NCI-H2196 treated with DMSO at 0.1 percent for 48 hours (cell line): ENCODE results near the gene RIPK1.
A peak's percentile ranks its signal among the peaks of the same experiment; 100 is the strongest.

Source experiments
- DNase-seq: peaks from one replicate; lab custom pipeline; 2025; ENCODE audit not compliant: unreplicated experiment; lab: John Stamatoyannopoulos, UW

Gene RIPK1

DNA sequence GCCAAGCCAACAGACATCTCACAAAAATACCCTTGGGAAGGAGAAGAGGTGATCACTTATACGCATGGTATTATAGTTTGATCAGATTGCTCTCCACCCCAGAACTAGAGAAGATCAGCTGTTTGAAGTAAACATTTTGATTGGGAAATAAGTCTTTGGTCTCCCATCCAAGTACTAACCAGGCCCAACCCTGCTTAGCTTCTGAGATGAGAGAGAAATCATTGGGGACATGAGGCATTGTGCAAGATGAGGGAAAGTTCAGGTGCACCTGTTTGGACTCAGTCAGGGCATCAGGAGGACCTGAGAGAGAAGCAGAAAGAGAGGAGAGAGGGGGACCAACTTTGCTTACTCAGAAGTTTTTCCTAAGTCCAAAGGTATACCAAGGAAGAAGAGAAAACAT, 11.4 kb downstream of the RIPK1 start:
- no peak for DNase-seq

DNA sequence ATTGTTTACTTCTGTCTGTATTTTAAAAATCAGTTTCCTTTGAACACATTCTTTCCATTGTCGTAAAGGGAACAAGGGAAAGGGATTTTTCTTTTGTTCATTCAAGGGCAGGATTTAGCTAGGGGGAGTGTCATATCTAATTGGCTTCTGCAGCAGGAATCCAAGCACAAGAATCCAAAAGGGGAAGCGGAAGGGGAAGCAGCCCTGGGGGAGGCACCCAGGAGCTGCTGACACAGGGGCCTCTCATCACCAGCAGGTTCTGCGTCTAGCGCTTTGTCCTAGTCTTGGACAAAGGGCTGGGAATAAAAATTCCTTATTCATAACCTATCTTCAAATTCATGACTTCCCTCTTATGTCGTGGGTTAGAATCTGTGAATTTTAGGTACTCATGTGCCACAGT, 13.7 kb downstream of the RIPK1 start:
- no peak for DNase-seq

DNA sequence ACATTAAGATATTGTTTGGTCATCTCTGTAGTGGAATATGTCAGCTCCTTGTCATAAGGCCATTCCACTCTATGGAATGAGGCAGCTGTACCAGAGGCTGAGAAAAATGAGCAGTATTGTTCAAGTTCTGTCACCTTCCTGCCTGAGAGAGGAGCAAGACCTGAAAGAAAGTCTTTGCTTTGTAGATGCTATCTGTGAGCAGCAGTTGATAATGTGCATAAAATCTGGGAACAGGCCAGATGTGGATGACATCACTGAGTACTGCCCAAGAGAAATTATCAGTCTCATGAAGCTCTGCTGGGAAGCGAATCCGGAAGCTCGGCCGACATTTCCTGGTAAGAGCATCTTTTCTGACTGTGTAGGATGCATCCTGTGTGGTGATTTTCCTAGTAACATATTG, 16.8 kb downstream of the RIPK1 start:
- DNase-seq, result no peak

DNA sequence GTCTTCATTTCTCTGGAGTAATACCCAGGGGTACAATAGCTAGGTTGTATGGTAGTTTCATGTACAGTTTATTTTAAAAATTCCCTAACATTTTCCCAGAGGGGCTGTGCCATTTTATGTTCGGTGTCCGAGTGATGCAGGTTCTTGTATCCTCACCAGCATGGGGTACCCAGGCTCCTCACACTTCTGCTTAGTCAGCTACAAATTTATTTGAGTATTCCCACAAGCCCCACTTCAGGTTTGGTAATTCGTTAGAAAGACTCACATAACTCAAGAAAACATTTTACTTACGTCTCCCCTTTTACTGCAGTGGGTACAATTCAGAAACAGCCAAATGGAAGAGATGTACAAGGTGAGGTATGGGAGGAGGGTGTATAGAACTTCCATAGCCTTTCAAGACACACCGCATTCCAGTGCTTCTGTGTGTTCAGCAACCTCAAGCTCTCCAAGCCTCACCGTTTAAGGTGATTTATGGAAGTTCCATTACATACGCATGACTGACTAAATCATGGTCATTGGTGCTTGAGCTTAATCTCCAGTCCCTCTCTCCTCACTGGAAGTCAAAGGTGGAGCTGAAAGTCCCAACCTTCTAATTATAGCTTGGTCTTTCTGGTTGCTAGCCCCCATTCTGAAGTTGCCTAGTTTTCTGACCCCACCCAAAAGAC, 18.1 kb downstream of the RIPK1 start:
- no peak for DNase-seq

DNA sequence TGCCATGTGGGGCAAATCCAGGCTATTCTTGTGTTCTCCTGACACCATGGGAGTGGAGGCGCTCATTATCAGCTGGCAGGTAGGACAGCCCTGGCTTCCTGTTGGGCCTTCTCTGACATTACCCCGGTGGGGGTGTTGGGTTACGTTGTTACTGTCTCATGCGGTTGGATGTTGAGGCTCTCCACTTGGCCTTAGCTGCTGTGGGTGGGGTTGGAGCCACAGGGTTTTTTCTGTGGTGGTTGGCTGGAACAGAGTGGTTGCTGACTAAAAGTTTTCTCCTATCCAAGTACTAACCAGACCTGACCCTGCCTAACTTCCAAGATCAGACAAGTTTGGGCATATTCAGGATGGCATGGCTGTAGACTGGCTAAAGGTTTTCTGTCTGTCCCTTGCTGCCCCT, 20.2 kb downstream of the RIPK1 start:
- DNase-seq, result no peak

DNA sequence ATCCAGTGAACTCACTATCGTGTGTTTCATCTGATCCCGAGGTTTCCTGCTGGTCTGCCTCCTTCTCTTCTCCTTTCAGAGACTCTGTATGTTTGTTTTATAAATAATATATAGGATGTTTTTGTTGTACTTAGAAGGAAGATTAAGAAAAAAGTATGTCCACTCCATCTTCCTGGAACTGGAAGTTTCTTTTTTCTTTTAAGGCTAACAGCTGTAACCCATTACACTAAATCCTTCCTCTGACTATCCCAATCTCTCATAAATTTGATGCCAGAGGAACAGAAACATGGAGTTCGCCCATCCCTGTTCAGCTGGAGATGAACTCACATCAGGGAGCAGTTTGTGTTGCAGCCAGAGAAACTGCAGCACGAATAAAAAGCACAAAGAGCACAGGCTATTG, 20.7 kb downstream of the RIPK1 start:
- no peak for DNase-seq

DNA sequence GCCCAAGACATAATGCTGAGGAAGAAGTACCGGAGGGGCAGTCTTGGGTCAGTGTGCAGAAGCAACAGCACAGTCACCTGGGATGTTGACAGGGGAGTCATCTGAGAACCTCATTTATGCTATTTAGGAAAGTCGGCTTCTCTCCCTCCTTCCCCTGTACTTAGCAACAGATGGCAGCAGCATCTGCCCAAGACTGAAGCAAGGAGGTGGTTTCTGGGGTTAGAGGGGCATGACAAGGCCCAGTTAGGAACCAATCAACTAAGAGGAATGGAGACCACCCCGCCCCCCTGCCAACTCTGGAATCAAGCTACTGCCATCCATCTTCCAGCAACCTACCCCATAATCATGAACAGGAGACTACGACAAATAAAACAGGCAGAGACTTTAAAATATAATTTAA, 21.7 kb downstream of the RIPK1 start:
- DNase-seq, result no peak

DNA sequence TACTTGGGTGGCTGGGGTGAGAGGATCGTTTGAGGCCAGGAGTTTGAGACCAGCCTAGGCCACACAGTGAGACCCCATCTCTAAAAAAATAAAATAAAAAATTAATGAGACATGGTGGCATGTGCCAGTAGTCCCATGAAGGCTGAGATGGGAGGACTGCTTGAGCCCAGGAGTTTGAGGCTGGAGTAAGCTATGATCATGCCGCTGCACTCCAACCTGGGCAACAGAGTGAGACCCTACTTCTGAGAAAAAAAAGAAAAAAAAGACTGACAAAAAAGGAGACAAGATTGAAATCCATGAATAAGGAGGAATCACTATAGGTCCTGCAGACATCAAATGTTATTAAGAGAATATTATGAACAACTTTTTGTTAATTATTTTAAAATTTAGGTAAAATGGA, 26.5 kb downstream of the RIPK1 start:
- no peak for DNase-seq

DNA sequence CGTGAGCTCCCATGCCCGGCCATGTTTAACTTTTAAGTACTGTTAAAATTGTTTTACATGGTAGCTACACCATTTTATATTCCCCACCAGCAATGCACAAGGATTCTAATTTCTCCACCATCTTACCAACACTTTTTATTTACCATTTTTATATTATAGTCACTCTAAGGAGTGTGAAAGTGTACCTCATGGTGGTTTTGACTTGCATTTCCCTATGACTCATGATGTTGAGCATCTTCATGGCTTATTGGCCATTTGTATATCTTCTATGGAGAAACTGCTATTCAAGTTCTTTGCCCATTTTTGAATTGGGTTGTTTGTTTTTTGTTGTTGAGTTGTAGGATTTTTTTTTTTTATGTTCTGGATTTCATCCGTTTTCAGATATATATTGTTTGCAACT, 34.6 kb downstream of the RIPK1 start:
- DNase-seq, result no peak

DNA sequence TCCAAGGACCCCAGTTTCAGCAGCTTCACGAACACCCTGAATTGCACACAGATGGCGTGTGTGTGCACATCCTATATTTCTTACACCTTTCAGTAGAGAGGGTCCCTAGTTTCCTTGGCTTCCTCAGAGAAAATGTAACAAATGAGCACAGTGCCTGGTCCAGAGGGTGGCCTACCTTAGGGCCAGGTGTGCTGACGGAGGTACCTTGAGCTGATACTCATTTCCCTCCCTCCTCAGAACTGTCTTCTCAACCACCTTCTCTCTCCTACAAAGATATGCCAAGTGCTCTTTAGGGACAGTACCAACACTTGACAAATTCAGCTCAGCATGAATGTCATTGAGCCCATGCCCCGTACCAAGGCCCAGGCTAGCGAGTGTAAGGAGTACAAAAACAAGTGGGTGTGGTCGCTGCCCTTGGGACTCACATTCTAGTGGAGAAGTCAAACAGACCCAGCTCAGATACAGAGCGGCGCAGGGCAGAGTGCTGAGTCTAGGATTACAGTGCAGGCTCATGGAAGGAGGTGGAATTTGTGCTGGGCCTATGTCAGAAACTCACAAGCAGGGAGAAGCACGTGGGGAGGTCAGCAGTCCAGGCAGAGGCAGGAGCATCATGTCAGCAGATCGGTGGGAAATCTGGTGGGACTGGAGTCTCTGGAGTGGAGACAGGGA, 40.6 kb downstream of the RIPK1 start:
- no peak for DNase-seq

DNA sequence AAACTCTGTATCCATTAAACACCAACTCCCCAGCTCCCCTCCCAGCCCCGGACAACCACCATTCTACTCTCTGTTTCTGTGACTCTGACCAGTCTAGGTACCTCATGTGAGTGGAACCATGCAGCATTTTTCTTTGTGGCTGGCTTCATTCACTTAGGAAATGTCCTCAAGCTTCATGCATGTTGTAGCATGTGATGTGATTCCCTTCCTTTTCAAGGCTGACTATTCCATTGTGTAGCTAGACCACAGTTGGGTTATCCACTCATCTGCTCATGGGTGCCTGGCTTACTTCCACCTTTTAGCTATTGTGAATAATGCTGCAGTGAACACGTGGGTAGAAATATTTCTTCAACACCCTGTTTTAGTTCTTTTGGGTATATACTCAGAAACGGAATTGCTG, 41.5 kb downstream of the RIPK1 start:
- DNase-seq, result no peak

DNA sequence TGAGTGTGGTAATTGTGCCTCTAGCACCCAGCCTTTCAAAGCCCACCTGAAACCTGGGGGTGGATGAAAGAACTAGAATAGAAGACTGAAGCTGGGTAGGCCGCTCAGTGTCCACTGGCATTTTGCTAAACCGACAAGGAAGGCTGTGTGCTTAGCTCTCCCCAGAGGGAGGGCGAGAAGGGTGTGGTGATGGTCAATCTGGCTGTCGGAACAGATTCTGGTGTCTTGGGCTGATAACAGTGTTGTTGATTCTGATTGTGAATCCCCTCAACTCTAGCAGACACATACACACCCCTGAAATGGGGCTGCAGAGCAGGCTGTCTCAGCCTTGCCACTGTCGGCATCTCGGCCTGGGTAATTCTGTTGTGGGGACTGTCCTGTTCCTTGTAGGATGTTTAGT, 46.1 kb downstream of the RIPK1 start:
- DNase-seq, result no peak

DNA sequence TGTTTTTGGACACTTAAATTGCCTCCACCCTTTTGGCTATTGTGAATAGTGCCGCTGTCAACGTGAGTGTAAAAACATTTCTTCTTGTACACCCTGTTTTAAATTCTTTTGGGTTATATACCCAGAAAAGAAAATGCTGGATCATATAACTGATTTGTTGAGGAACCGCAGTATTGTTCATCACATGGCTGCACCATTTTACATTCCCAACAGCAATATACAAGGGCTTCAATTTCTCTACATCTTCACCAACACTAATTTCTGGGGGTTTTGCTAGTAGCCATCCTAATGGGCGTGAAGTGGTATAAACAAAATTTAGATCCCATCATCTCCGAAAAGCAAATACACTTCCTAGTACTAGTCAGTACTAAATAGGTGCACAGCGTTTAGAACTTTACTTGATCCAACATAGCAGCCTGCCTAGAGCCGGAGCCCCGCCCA, 49.6 kb downstream of the RIPK1 start:
- DNase-seq, result no peak

DNA sequence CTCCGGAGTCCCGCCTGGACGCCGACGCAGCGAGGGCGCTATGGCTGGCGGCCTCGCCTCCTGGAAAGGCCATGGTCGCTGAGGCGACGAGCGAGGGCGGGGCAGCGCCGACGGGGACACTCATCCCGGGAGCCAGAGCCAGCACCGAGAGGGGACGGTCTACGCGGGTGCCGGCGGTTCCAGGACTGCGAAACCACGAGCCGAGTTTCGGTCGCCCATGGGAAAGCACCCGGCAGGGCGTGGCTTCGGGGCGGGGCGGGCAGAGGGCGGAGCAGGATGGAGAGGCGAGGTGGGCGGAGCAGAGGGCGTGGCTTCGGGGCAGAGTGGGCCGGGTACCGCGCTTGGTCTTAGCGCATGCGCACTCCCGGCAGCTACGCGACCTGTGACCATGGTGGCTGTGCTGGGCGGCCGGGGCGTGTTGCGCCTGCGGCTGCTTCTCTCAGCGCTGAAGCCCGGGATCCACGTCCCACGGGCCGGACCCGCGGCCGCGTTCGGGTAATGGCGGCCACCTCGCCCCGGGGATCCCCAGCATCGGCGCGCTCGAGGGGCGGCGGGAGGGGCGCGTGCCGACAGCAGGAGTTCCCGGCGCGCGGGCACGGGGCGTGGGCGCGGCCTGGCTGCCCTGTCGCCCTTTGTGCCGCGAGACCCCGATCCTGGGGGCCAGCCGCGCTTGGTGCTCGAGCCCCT, 50.2 kb downstream of the RIPK1 start, which contains the start of gene BPHL:
BPHL (plus strand) TSS at position 359 of the 687 bp plus-strand sequence; CDS start at position 389, 30 bp downstream.
- peak; percentile 94 for DNase-seq

DNA sequence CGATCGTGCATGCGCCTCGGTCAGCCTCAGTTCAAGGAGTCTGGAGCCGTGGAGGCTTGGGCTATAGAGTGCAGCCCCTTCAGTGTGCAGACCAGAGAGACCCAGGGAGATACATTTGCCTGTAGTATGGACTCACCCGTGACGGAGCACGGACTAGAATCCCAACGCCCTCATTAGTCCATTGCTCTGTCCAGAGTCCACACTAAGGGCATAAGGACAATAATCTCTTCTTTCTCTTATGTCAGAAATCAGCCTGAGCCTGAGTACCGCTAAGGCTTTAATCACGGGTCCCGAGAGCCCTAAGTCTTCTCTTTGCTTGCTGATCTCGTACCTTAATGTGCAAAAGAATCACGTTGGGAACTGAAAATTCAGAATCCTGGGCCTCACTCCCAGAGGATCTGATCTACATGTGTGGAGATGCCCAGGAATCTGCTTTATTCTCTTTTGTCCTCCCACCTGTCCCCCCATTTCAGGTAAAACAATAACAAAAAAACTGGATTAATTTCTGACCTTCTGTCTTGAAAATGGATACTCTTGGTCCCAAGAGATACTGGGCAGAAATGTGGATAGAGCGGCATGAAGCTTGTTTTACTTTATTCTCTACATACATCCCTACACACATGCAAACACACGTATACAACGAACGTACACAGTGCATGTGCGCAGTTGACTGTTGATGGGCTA, 50.9 kb downstream of the RIPK1 start:
- DNase-seq, result no peak

DNA sequence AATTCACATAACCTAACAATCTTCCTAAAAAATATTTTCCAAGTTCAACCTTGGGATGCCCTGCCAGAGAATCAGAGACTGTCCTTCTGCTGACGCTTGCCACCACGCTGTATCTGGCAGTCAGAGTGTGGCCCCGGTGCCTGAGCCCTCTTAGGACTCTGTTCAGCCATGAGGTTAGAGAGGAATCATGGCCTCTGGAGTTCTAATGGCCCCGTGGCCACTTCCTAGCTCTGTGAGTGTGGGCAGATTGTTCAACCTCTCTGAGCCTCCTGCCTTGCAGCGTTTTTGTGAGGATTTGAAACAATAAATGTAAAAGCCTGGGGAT, 52.4 kb downstream of the RIPK1 start:
- no peak for DNase-seq

DNA sequence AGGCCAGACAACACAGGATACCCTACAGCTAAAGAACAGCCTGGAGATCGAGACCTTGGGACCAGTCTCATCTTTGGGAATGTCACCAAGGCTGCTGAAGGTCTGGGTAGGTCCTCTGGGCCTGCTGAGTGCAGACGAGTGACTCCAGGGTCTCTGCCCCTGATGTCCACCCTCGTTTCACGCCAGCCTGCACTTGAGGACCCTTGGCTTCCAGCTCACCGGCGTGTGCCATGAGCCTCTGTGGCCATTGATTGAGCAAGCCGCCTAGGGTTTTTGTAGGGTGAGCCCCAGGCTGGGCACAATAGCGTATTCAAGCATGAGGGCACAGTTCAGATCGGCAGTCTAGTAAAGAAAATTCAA, 54.5 kb downstream of the RIPK1 start:
- DNase-seq, result no peak

DNA sequence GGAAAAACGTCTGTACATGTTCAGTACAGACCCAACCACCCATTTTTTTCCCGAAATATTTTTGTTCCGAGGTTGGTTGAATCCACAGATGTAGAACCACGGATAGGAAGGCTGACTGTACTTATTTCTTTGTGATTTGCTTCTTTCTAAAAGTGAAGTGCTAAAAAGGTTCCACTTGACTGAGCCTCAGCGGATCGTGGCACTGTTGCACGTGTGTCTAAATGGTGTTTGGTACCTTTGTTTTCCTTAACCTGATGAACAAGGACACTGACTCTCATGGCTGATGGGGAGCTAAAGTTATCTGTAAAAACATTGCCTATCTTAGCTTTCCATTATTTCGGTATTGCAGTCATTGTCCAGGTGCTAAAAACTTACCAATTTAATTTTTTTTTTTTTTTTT, 56.4 kb downstream of the RIPK1 start:
- no peak for DNase-seq

DNA sequence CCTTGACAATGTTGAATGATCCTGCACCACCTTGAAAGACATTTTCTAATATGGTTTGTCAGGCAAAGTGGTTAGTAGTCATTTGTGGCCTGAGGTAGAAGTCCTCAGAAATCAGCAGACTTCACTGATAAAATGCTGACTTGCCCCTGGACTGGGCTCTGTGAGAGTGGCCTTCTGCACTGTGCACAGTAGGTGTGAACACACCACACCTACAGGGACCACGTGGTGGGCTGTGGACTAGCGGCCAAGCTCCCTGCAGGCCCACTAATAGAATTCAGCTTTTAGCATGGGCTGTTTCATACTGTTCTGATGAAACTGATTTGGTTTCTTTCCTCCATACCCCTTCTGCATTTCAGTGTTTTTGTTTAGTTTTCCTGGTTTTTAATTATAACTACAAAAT, 57.5 kb downstream of the RIPK1 start:
- DNase-seq, result no peak

DNA sequence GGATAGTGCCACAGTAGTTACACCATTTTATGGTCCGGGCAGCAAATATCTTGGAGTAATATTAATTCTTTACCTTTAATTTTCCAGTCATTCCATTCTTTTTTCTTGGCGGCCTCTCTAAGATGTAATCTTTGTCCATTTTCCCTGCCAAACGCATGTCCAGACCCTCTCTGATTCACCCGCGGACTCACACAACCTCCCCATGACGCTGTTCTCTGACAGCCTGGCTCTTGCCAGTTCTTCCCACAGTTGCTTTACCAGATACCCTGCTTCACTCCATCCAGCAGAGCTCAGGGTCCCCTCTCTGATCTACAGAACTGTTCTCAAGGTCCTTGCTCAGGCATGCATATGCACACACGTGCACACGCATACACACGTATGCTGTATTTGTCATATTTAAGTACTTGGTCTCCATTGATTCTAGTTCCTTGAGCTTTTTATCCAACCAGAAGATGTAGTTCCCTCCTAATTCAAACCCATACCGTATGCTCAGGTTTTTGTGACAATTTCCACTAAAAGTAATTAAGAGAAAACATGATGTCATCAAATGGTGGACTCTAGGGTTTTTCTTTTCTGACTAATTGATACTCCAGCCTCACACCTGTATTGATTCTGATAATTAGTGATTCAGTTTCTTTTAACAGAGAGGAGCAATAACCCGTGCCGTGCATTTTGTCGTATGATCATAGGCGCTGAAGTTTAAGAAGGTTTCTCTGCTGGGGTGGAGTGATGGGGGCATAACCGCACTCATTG, 60.2 kb downstream of the RIPK1 start:
- no peak for DNase-seq

DNA sequence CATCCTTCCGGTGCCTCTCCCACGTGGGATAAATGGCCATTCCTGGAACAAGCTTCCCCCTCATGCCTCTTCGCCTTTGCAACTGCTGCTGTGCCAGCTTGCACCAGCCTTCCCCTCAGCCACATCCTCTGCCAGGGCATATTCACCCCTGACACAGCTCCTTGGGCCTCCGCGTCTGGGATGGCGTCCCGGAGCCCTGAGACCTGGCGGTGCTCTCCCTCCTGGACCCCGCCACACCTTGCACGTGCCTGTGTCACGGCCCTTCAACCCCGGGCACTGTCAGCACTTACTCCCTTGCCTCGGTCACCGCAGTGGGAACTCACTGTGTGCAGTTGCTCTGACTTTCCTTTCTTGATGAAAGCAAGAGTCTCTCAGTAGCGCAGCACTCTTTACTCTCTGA, 63.4 kb downstream of the RIPK1 start:
- no peak for DNase-seq
